Pulmonary artery endothelial cell (primary cell): ENCODE results near the gene SFTPA1. TPM values are rescaled to one million over a fixed set of nuclear protein-coding genes. Genes with fewer than 3 reads are reported as not detected.
"Not testable (repeated sequence)": the region's sequence is repeated elsewhere in the genome, so short reads cannot be mapped to it uniquely, and the experiment has no call there.

Experiments used
- DNase-seq: peaks from one replicate; pipeline ENCODE4 v3.0.0-alpha.2; 2011; ENCODE audit warnings: low read depth, low spot score
- total RNA-seq: library from RNA; depleted of rRNA; stranded (reverse); fragments of >200 nt; gene quantifications from 2 replicates; pipeline ENCODE4 v1.2.3, GENCODE V29; 2014

SFTPA1 gene
- total RNA-seq, 1 donor from 2014 or later: not detected

GRCh38 chr10:79611193-79611976, 646 bp downstream of the SFTPA1 start:
- not testable (repeated sequence) for DNase-seq

GRCh38 chr10:79615577-79615976, 4.8 kb downstream of the SFTPA1 start:
- no peak for DNase-seq

- DNase-seq: no peak
Measured at GRCh38 chr10:79616164-79616563, 5.4 kb downstream of the SFTPA1 start.

GRCh38 chr10:79623663-79624062, 12.9 kb downstream of the SFTPA1 start:
- DNase-seq: not testable (repeated sequence)

- no peak for DNase-seq
Measured at GRCh38 chr10:79627075-79627474, 16.3 kb downstream of the SFTPA1 start.

- DNase-seq: no peak
Measured at GRCh38 chr10:79628083-79628482, 17.3 kb downstream of the SFTPA1 start.

- DNase-seq: no peak
Measured at GRCh38 chr10:79628988-79629954, 18.5 kb downstream of the SFTPA1 start.

GRCh38 chr10:79629955-79630327, 19.2 kb downstream of the SFTPA1 start:
- no peak for DNase-seq

- DNase-seq: not testable (repeated sequence)
Measured at GRCh38 chr10:79636654-79637199, 26.0 kb downstream of the SFTPA1 start.

- DNase-seq: no peak
Measured at GRCh38 chr10:79638318-79638717, 27.6 kb downstream of the SFTPA1 start.

GRCh38 chr10:79652695-79653094, 42.0 kb downstream of the SFTPA1 start:
- DNase-seq: not testable (repeated sequence)

- DNase-seq: not testable (repeated sequence)
Measured at GRCh38 chr10:79663287-79663686, 52.5 kb downstream of the SFTPA1 start.

- DNase-seq: not testable (repeated sequence)
Measured at GRCh38 chr10:79664686-79665085, 53.9 kb downstream of the SFTPA1 start.

Other genes with a start within 250 kb of the SFTPA1 start
- 5.1 and 5.7 TPM in 2 replicates for gene ZCCHC24, start 165.3 kb upstream of the SFTPA1 start, total RNA-seq
- gene EIF5AL1, start 98.4 kb upstream of the SFTPA1 start, total RNA-seq: 0.40 and 0.67 TPM in 2 replicates
- gene SFTPA2, start 50.5 kb upstream of the SFTPA1 start, total RNA-seq: not detected in 2 replicates
- gene NUTM2B, start 92.3 kb downstream of the SFTPA1 start, total RNA-seq: 0.07 and 0.11 TPM in 2 replicates
- gene NUTM2E, start 215.8 kb downstream of the SFTPA1 start, total RNA-seq: 0.04 and 0.07 TPM in 2 replicates